Epidermal melanocyte (primary cell): ENCODE results near the gene CCL20.
A peak's percentile ranks its signal among the peaks of the same experiment; 100 is the strongest.
"Not testable (repeated sequence)": the region's sequence is repeated elsewhere in the genome, so short reads cannot be mapped to it uniquely, and the experiment has no call there.

Source experiments
- DNase-seq: peaks from one replicate; pipeline ENCODE4 v3.0.0; 2011; ENCODE audit warnings: low spot score; ENCODE audit not compliant: insufficient read length

CCL20 gene

GRCh38 chr2:227834423-227834822 is 20.8 kb downstream of the CCL20 start:
- DNase-seq, result no peak

GRCh38 chr2:227834916-227835650 is 21.4 kb downstream of the CCL20 start:
- no peak for DNase-seq

- not testable (repeated sequence) for DNase-seq
These were observed 25.9 kb downstream of the CCL20 start for GRCh38 chr2:227839339-227840129.

- DNase-seq, result no peak
These were observed 33.2 kb downstream of the CCL20 start for GRCh38 chr2:227846831-227847230.

GRCh38 chr2:227848146-227848545 is 34.5 kb downstream of the CCL20 start:
- no peak for DNase-seq

- DNase-seq, result no peak
These were observed 34.9 kb downstream of the CCL20 start for GRCh38 chr2:227848586-227848985.

- DNase-seq, result no peak
These were observed 36.3 kb downstream of the CCL20 start for GRCh38 chr2:227849906-227850305.

GRCh38 chr2:227853204-227853629 is 39.6 kb downstream of the CCL20 start:
- DNase-seq, result no peak

GRCh38 chr2:227853765-227854271 is 40.2 kb downstream of the CCL20 start:
- DNase-seq, result no peak

- DNase-seq, result no peak
These were observed 41.8 kb downstream of the CCL20 start for GRCh38 chr2:227855440-227855839.

- no peak for DNase-seq
These were observed 43.1 kb downstream of the CCL20 start for GRCh38 chr2:227856697-227857096.

- no peak for DNase-seq
These were observed 46.6 kb downstream of the CCL20 start for GRCh38 chr2:227860221-227860641.

- no peak for DNase-seq
These were observed 47.4 kb downstream of the CCL20 start for GRCh38 chr2:227861011-227861410.

GRCh38 chr2:227862227-227862740 is 48.6 kb downstream of the CCL20 start:
- no peak for DNase-seq

- DNase-seq, result peak; percentile 36
These were observed 49.3 kb downstream of the CCL20 start for GRCh38 chr2:227862741-227863588.

- DNase-seq, result no peak
These were observed 50.6 kb downstream of the CCL20 start for GRCh38 chr2:227864161-227864756.

- DNase-seq, result no peak
These were observed 51.6 kb downstream of the CCL20 start for GRCh38 chr2:227865291-227865690.
